H9 (cell line): Measurements from ENCODE around the gene PRSS3. TPM values are rescaled to one million over a fixed set of nuclear protein-coding genes. Genes with fewer than 3 reads are reported as not detected.

Source experiments
- DNase-seq: peaks from one replicate; pipeline ENCODE4 v3.0.0-alpha.2; 2017
- H2AFZ ChIP-seq: one replicate; pipeline ENCODE4 v1.6.1; 2013; ENCODE audit warnings: mild to moderate bottlenecking, low read length, control low read depth, moderate library complexity
- H2AK5ac ChIP-seq: 2 replicates; pipeline ENCODE4 v1.6.1; 2013; ENCODE audit warnings: low read length, control low read depth, mixed read lengths; ENCODE audit not compliant: insufficient read length
- H2BK120ac ChIP-seq: one replicate; pipeline ENCODE4 v1.6.1; 2013; ENCODE audit warnings: low read depth, mild to moderate bottlenecking, low read length, control low read depth, inconsistent platforms; ENCODE audit not compliant: poor library complexity, severe bottlenecking
- H2BK12ac ChIP-seq: 2 replicates; pipeline ENCODE4 v1.6.1; 2013; ENCODE audit warnings: low read length, control low read depth, mixed read lengths, low read depth; ENCODE audit not compliant: insufficient read length
- H2BK15ac ChIP-seq: 2 replicates; pipeline ENCODE4 v1.6.1; 2013; ENCODE audit warnings: low read depth, low read length, control low read depth
- H2BK20ac ChIP-seq: one replicate; pipeline ENCODE4 v1.6.1; 2013; ENCODE audit warnings: low read depth, mild to moderate bottlenecking, low read length, control low read depth, inconsistent platforms; ENCODE audit not compliant: poor library complexity, severe bottlenecking
- H2BK5ac ChIP-seq: 2 replicates; pipeline ENCODE4 v1.6.1; 2013; ENCODE audit warnings: low read length, control low read depth, mixed read lengths; ENCODE audit not compliant: insufficient read length
- H3K14ac ChIP-seq: 2 replicates; pipeline ENCODE4 v1.6.1; 2013; ENCODE audit warnings: low read length, control low read depth; ENCODE audit not compliant: insufficient read depth
- H3K18ac ChIP-seq: 2 replicates; pipeline ENCODE4 v1.6.1; 2013; ENCODE audit warnings: low read depth, mild to moderate bottlenecking, mixed read lengths, low read length, control low read depth; ENCODE audit not compliant: insufficient read length
- H3K23ac ChIP-seq: 2 replicates; pipeline ENCODE4 v1.6.1; 2013; ENCODE audit warnings: low read length, control low read depth, mixed read lengths, low read depth; ENCODE audit not compliant: insufficient read length
- H3K23me2 ChIP-seq: 2 replicates; pipeline ENCODE4 v1.6.1; 2013; ENCODE audit warnings: low read depth, mild to moderate bottlenecking, mixed read lengths, low read length, control low read depth; ENCODE audit not compliant: insufficient read length, poor library complexity, severe bottlenecking
- H3K27ac ChIP-seq: 2 replicates; pipeline ENCODE4 v1.5.1; 2013; ENCODE audit warnings: low read length, control low read depth, mixed read lengths, low read depth; ENCODE audit not compliant: insufficient read length
- H3K27me3 ChIP-seq: 2 replicates; pipeline ENCODE4 v1.6.1; 2013; ENCODE audit warnings: low read length, control low read depth, inconsistent platforms; ENCODE audit not compliant: insufficient read depth
- H3K4ac ChIP-seq: 2 replicates; pipeline ENCODE4 v1.6.1; 2013; ENCODE audit warnings: low read depth, mild to moderate bottlenecking, control low read depth, inconsistent platforms, low read length, moderate library complexity
- H3K4me1 ChIP-seq: 2 replicates; pipeline ENCODE4 v1.6.1; 2013; ENCODE audit warnings: low read length, control low read depth, inconsistent platforms; ENCODE audit not compliant: insufficient read depth
- H3K4me2 ChIP-seq: 2 replicates; pipeline ENCODE4 v1.6.1; 2013; ENCODE audit warnings: low read length, control low read depth, mixed read lengths; ENCODE audit not compliant: insufficient read length, insufficient read depth
- H3K56ac ChIP-seq: 2 replicates; pipeline ENCODE4 v1.6.1; 2013; ENCODE audit warnings: low read depth, mild to moderate bottlenecking, mixed read lengths, low read length, control low read depth; ENCODE audit not compliant: insufficient read length
- H3K79me1 ChIP-seq: 2 replicates; pipeline ENCODE4 v1.6.1; 2013; ENCODE audit warnings: low read depth, mild to moderate bottlenecking, moderate library complexity, low read length, control low read depth, inconsistent platforms; ENCODE audit not compliant: insufficient read depth, poor library complexity, severe bottlenecking
- H3K79me2 ChIP-seq: 2 replicates; pipeline ENCODE4 v1.6.1; 2013; ENCODE audit warnings: low read length, control low read depth, inconsistent platforms; ENCODE audit not compliant: insufficient read depth
- H3K9ac ChIP-seq: 2 replicates; pipeline ENCODE4 v1.6.1; 2013; ENCODE audit warnings: low read length, control low read depth, mixed read lengths; ENCODE audit not compliant: insufficient read length; ENCODE audit errors: extremely low read depth
- H3K9me3 ChIP-seq: one replicate; pipeline ENCODE4 v1.6.1; 2013; ENCODE audit warnings: low read depth, low read length, inconsistent platforms; ENCODE audit not compliant: control insufficient read depth
- H3T11ph ChIP-seq: one replicate; pipeline ENCODE4 v1.6.1; 2013; ENCODE audit warnings: mild to moderate bottlenecking, low read length, control low read depth, inconsistent platforms
- H4K20me1 ChIP-seq: one replicate; pipeline ENCODE4 v1.6.1; 2013; ENCODE audit not compliant: control insufficient read depth, insufficient read length, insufficient read depth
- H4K5ac ChIP-seq: 2 replicates; pipeline ENCODE4 v1.6.1; 2013; ENCODE audit warnings: low read depth, mild to moderate bottlenecking, mixed read lengths, low read length, control low read depth; ENCODE audit not compliant: insufficient read length
- H4K8ac ChIP-seq: replicated peaks from 2 replicates; pipeline ENCODE4 v1.6.1; 2013; ENCODE audit warnings: low read length, control low read depth, mixed read lengths, low read depth; ENCODE audit not compliant: insufficient read length
- H4K91ac ChIP-seq: 2 replicates; pipeline ENCODE4 v1.6.1; 2013; ENCODE audit warnings: low read depth, mild to moderate bottlenecking, moderate library complexity, mixed read lengths, low read length, control low read depth; ENCODE audit not compliant: insufficient read length
- H3K27ac Mint-ChIP-seq, 3 experiments: 2 replicates in 2 of 3; 3 replicates in 1 of 3; pipeline ENCODE4 v1.8.0; 2020 to 2021; ENCODE audit warnings: mixed read lengths in 3 of 3, mild to moderate bottlenecking in 1 of 3, moderate library complexity in 1 of 3
- H3K27me3 Mint-ChIP-seq: 2 replicates; pipeline ENCODE4 v1.8.0; 2021; ENCODE audit warnings: low read depth, mild to moderate bottlenecking, moderate library complexity, mixed read lengths
- H3K36me3 Mint-ChIP-seq, 3 experiments: 2 replicates in 2 of 3; 3 replicates in 1 of 3; pipeline ENCODE4 v1.8.0; 2020 to 2021; ENCODE audit warnings: low read depth in 3 of 3, mixed read lengths in 3 of 3; ENCODE audit not compliant: insufficient read depth in 1 of 3
- H3K4me1 Mint-ChIP-seq, 2 experiments: 2 replicates each; pipeline ENCODE4 v1.8.0; 2020; ENCODE audit warnings: mixed read lengths in 2 of 2
- H3K4me3 Mint-ChIP-seq, 2 experiments: 2 replicates in 1 of 2; 3 replicates in 1 of 2; pipeline ENCODE4 v1.8.0; 2020 to 2021; ENCODE audit warnings: mild to moderate bottlenecking in 2 of 2, mixed read lengths in 2 of 2, moderate library complexity in 1 of 2
- H3K9me3 Mint-ChIP-seq, 2 experiments: 2 replicates in 1 of 2; 3 replicates in 1 of 2; pipeline ENCODE4 v1.8.0; 2020; ENCODE audit warnings: mild to moderate bottlenecking in 2 of 2, mixed read lengths in 2 of 2, moderate library complexity in 1 of 2
- CTCF ChIP-seq: fragments of 200-600 bp; sonication (generic); conservative IDR thresholded peaks from 3 replicates; pipeline ENCODE4 v1.8.0; 2021; ENCODE audit warnings: antibody characterized with exemption, mild to moderate bottlenecking
- WGBS: extraction: QIAGEN DNeasy Blood & Tissue Kit; methylation state at CpG from one replicate; pipeline ENCODE4 v1.1.7; 2013; ENCODE audit warnings: missing lambda C conversion rate, low lambda C conversion rate, mixed read lengths; ENCODE audit not compliant: insufficient read length; ENCODE audit errors: extremely low coverage; 5-methylcytosine and 5-hydroxymethylcytosine counted together
- total RNA-seq: library from RNA; stranded (reverse); gene quantifications from 2 replicates; pipeline ENCODE4 v1.2.1, GENCODE V29; 2021

The PRSS3 gene
- total RNA-seq, 1 experiment from 2014 or later, result not detected

- Histone ChIP-seq H4K91ac (no peak overlapping the region), H2BK5ac (no peak overlapping the region), H3K79me1 (no peaks in the 10 kb centered on the region), H2BK15ac (no peak overlapping the region), H3K79me2 (peaks cover 23% of the 10 kb centered on the region; the same call in 1 of the 2 replicates), H2BK120ac (no peak overlapping the region), H3K23me2 (peaks cover 8% of the 10 kb centered on the region), H4K8ac (peak overlapping the region; percentile 50), H3K9ac (peak overlapping the region; percentile 93), H4K20me1 (no peaks in the 10 kb centered on the region), H3K27ac (peak overlapping the region; percentile 76), H3K23ac (no peak overlapping the region), H2AK5ac (no peak overlapping the region), H3K14ac (peak overlapping the region; percentile 98), H3K56ac (peak overlapping the region; percentile 86), H4K5ac (peak overlapping the region; percentile 50), H3K18ac (peak overlapping the region; percentile 98), H2AFZ (no peak overlapping the region), H2BK20ac (no peak overlapping the region), H3K27me3 (no peaks in the 10 kb centered on the region), H3T11ph (no peak overlapping the region), H2BK12ac (no peak overlapping the region), H3K4ac (no peak overlapping the region; the same call in 1 of the 2 replicates), H3K4me2 (peak overlapping the region; percentile 92), H3K4me1 (no peaks in the 10 kb centered on the region; the same call in 1 of the 2 replicates), H3K9me3 (no peaks in the 10 kb centered on the region)
- peak; percentile 80 for DNase-seq
- peak overlapping the region in 2 of 3 experiments; percentile 68 to 97; a peak in 4 of 7 replicates for H3K27ac Mint-ChIP-seq
- H3K4me3 Mint-ChIP-seq, result peak overlapping the region; percentile 81 to 89
- H3K27me3 Mint-ChIP-seq, result no peaks in the 10 kb centered on the region; the same call in 1 of the 2 replicates
- H3K36me3 Mint-ChIP-seq, result peaks cover 0 to 8% (median 0%) of the 10 kb centered on the region in 3 experiments; a peak in 3 of 7 replicates
- H3K9me3 Mint-ChIP-seq, result no peaks in the 10 kb centered on the region; a peak in 1 of 5 replicates
- WGBS, result no CpG with 5 or more reads among the region's 81 CpGs
- peak; percentile 45; the same call in 1 of the 3 replicates for TF ChIP-seq CTCF
- peaks cover 29 to 36% of the 10 kb centered on the region in 2 experiments for H3K4me1 Mint-ChIP-seq
These were observed 22.2 kb downstream of the PRSS3 start for GRCh38 chr9:33817327-33818166.
